CD4-positive, CD25-positive, alpha-beta regulatory T cell (primary cell): Measurements from ENCODE around the gene TMEM87B. TPM values are rescaled to one million over a fixed set of nuclear protein-coding genes. Genes with fewer than 3 reads are reported as not detected.

ENCODE experiments used
- ATAC-seq, 2 donors: fragments of 150-1000 bp; cut with Tn5 transposase; one replicate each; pipeline ENCODE4 v1.10.0; 2021; ENCODE audit warnings: low read depth in 2 of 2, moderate number of reproducible peaks in 2 of 2, moderate library complexity in 1 of 2
- DNase-seq, 3 donors: peaks; one replicate each; pipeline versions ENCODE4 v3.0.0 to v3.0.0-alpha.2; 2012 to 2022; ENCODE audit warnings: mixed read lengths in 1 of 3
- H3K27ac ChIP-seq: one replicate; pipeline ENCODE4 v1.7.0; 2013; ENCODE audit warnings: mild to moderate bottlenecking, low read length; ENCODE audit not compliant: insufficient read depth, poor library complexity, severe bottlenecking
- H3K27me3 ChIP-seq: one replicate; pipeline ENCODE4 v1.7.0; 2013; ENCODE audit warnings: low read length; ENCODE audit not compliant: control insufficient read depth, insufficient read depth
- H3K36me3 ChIP-seq: one replicate; pipeline ENCODE4 v1.7.0; 2013; ENCODE audit warnings: mild to moderate bottlenecking, low read length, moderate library complexity; ENCODE audit not compliant: control insufficient read depth, insufficient read depth
- H3K4me1 ChIP-seq: 2 replicates; pipeline ENCODE4 v1.7.0; 2013; ENCODE audit warnings: mild to moderate bottlenecking, low read length; ENCODE audit not compliant: insufficient read depth, control insufficient read depth, poor library complexity, severe bottlenecking
- H3K4me3 ChIP-seq: one replicate; pipeline ENCODE4 v1.7.0; 2013; ENCODE audit warnings: low read depth, mild to moderate bottlenecking, low read length, moderate library complexity
- H3K9me3 ChIP-seq, 2 experiments: 1 replicate in 1 of 2; 2 replicates in 1 of 2; pipeline ENCODE4 v1.7.0; 2013; ENCODE audit warnings: low read length in 2 of 2, mild to moderate bottlenecking in 1 of 2, moderate library complexity in 1 of 2; ENCODE audit not compliant: control insufficient read depth in 2 of 2
- H3K27ac Mint-ChIP-seq, 3 donors: one replicate each; pipeline ENCODE4 v1.8.0; 2020 to 2022; ENCODE audit warnings: mild to moderate bottlenecking in 3 of 3, mixed read lengths in 3 of 3, moderate library complexity in 2 of 3
- H3K27me3 Mint-ChIP-seq: one replicate; pipeline ENCODE4 v1.8.0; 2022; ENCODE audit warnings: mild to moderate bottlenecking, mixed read lengths
- H3K36me3 Mint-ChIP-seq: one replicate; pipeline ENCODE4 v1.8.0; 2020; ENCODE audit warnings: mixed read lengths
- H3K4me1 Mint-ChIP-seq, 4 donors: one replicate each; pipeline ENCODE4 v1.8.0; 2020 to 2022; ENCODE audit warnings: mixed read lengths in 4 of 4, mild to moderate bottlenecking in 1 of 4
- H3K4me3 Mint-ChIP-seq, 4 donors: one replicate each; pipeline ENCODE4 v1.8.0; 2020 to 2022; ENCODE audit warnings: mild to moderate bottlenecking in 4 of 4, mixed read lengths in 4 of 4, moderate library complexity in 3 of 4
- H3K9me3 Mint-ChIP-seq, 7 donors: one replicate each; pipeline ENCODE4 v1.8.0; 2020 to 2022; ENCODE audit warnings: mixed read lengths in 7 of 7, mild to moderate bottlenecking in 3 of 7, moderate library complexity in 2 of 7
- polyA plus RNA-seq, 4 donors: library from polyadenylated mRNA; unstranded; fragments of 300-500 nt; fragmentation: Illumina TruSeq; gene quantifications; one replicate each; pipeline ENCODE4 v1.2.3, GENCODE V29; 2021
- total RNA-seq: library from RNA; stranded (reverse); gene quantifications from one replicate; pipeline ENCODE4 v1.2.3, GENCODE V29; 2022

TMEM87B gene
- total and polyA plus RNA-seq, 5 donors from 2014 or later: 9.1 to 24.6 (median 12.2) TPM

- Histone ChIP-seq H3K27me3 (no peaks in the 10 kb centered on the region), H3K4me1 (peaks cover 13% of the 10 kb centered on the region), H3K36me3 (no peaks in the 10 kb centered on the region), H3K4me3 (no peak overlapping the region), H3K9me3 (no peaks in the 10 kb centered on the region), H3K27ac (no peak overlapping the region)
- DNase-seq (no peak), ATAC-seq (no peak)
- no peaks in the 10 kb centered on the region for H3K9me3 Mint-ChIP-seq
- H3K27me3 Mint-ChIP-seq: peaks cover 33% of the 10 kb centered on the region
- peaks cover 0 to 18% (median 13%) of the 10 kb centered on the region in 4 donors for H3K4me1 Mint-ChIP-seq
- H3K4me3 Mint-ChIP-seq: peak overlapping the region in 2 of 4 donors; percentile 67 to 75
- no peak overlapping the region for H3K27ac Mint-ChIP-seq
- peaks cover 3% of the 10 kb centered on the region for H3K36me3 Mint-ChIP-seq
Observed at GRCh38 chr2:112140899-112141625, 86.0 kb downstream of the TMEM87B start.

- Histone ChIP-seq H3K36me3 (no peaks in the 10 kb centered on the region), H3K4me1 (peaks cover 13% of the 10 kb centered on the region), H3K4me3 (no peak overlapping the region), H3K9me3 (no peaks in the 10 kb centered on the region), H3K27ac (no peak overlapping the region), H3K27me3 (no peaks in the 10 kb centered on the region)
- Mint-ChIP-seq H3K27me3 (peaks cover 28% of the 10 kb centered on the region), H3K9me3 (no peaks in the 10 kb centered on the region), H3K36me3 (peaks cover 3% of the 10 kb centered on the region), H3K4me3 (peak overlapping the region in 1 of 4 donors; percentile 75), H3K27ac (no peak overlapping the region), H3K4me1 (peaks cover 0 to 15% (median 12%) of the 10 kb centered on the region in 4 donors)
- no peak for DNase-seq
- no peak for ATAC-seq
Observed at GRCh38 chr2:112141626-112142007, 86.5 kb downstream of the TMEM87B start.

GRCh38 chr2:112142525-112143078 is 87.5 kb downstream of the TMEM87B start:
- H3K27ac ChIP-seq: no peak overlapping the region
- H3K36me3 ChIP-seq: no peaks in the 10 kb centered on the region
- H3K4me3 Mint-ChIP-seq: peak overlapping the region in 1 of 4 donors; percentile 5
- no peaks in the 10 kb centered on the region for H3K9me3 Mint-ChIP-seq
- peaks cover under 1% of the 10 kb centered on the region for H3K36me3 Mint-ChIP-seq
- no peaks in the 10 kb centered on the region for H3K27me3 ChIP-seq
- H3K4me1 ChIP-seq: peaks cover 10% of the 10 kb centered on the region
- ATAC-seq: no peak
- H3K4me3 ChIP-seq: no peak overlapping the region
- H3K27me3 Mint-ChIP-seq: peaks cover 18% of the 10 kb centered on the region
- DNase-seq: no peak
- H3K9me3 ChIP-seq: no peaks in the 10 kb centered on the region
- peaks cover 0 to 11% (median 8%) of the 10 kb centered on the region in 4 donors for H3K4me1 Mint-ChIP-seq
- H3K27ac Mint-ChIP-seq: no peak overlapping the region

- Mint-ChIP-seq H3K36me3 (no peaks in the 10 kb centered on the region), H3K4me1 (peaks cover 0 to 8% (median 5%) of the 10 kb centered on the region in 4 donors), H3K27me3 (peaks cover 14% of the 10 kb centered on the region), H3K4me3 (peak overlapping the region in 1 of 4 donors; percentile 5), H3K9me3 (no peaks in the 10 kb centered on the region), H3K27ac (peak overlapping the region in 1 of 3 donors; percentile 11)
- H3K4me3 ChIP-seq: no peak overlapping the region
- DNase-seq (no peak), ATAC-seq (no peak)
- H3K27me3 ChIP-seq: no peaks in the 10 kb centered on the region
- H3K27ac ChIP-seq: no peak overlapping the region
- H3K4me1 ChIP-seq: peaks cover 5% of the 10 kb centered on the region
- H3K9me3 ChIP-seq: no peaks in the 10 kb centered on the region
- H3K36me3 ChIP-seq: no peaks in the 10 kb centered on the region
Observed at GRCh38 chr2:112143150-112143549, 88.1 kb downstream of the TMEM87B start.

- H3K4me3 Mint-ChIP-seq: no peak overlapping the region
Observed at GRCh38 chr2:112144966-112145365, 89.9 kb downstream of the TMEM87B start.

GRCh38 chr2:112147382-112148168 is 92.5 kb downstream of the TMEM87B start:
- no peaks in the 10 kb centered on the region for H3K9me3 Mint-ChIP-seq
- H3K27ac Mint-ChIP-seq: no peak overlapping the region
- Histone ChIP-seq H3K4me1 (no peaks in the 10 kb centered on the region), H3K4me3 (no peak overlapping the region), H3K36me3 (no peaks in the 10 kb centered on the region), H3K27ac (no peak overlapping the region), H3K27me3 (no peaks in the 10 kb centered on the region), H3K9me3 (no peaks in the 10 kb centered on the region)
- ATAC-seq (no peak), DNase-seq (no peak)
- H3K4me1 Mint-ChIP-seq: peaks cover 0 to 4% (median 0%) of the 10 kb centered on the region in 4 donors
- no peaks in the 10 kb centered on the region for H3K36me3 Mint-ChIP-seq
- H3K27me3 Mint-ChIP-seq: peaks cover 8% of the 10 kb centered on the region
- H3K4me3 Mint-ChIP-seq: no peak overlapping the region

More at GRCh38 chr2:112144966-112145365, 89.9 kb downstream of the TMEM87B start:
- no peak for ATAC-seq
- Histone ChIP-seq H3K27me3 (no peaks in the 10 kb centered on the region), H3K36me3 (no peaks in the 10 kb centered on the region), H3K4me3 (no peak overlapping the region), H3K4me1 (no peaks in the 10 kb centered on the region), H3K27ac (no peak overlapping the region), H3K9me3 (no peaks in the 10 kb centered on the region)
- Mint-ChIP-seq H3K27ac (no peak overlapping the region), H3K36me3 (no peaks in the 10 kb centered on the region), H3K27me3 (peaks cover 14% of the 10 kb centered on the region), H3K9me3 (no peaks in the 10 kb centered on the region), H3K4me1 (peaks cover 0 to 8% (median 5%) of the 10 kb centered on the region in 4 donors)
- no peak for DNase-seq

- no peak overlapping the region for H3K27ac ChIP-seq
- DNase-seq (no peak), ATAC-seq (no peak)
- H3K9me3 ChIP-seq: no peaks in the 10 kb centered on the region
- no peaks in the 10 kb centered on the region for H3K36me3 ChIP-seq
- no peaks in the 10 kb centered on the region for H3K4me1 ChIP-seq
- Mint-ChIP-seq H3K4me1 (peaks cover 0 to 4% (median 0%) of the 10 kb centered on the region in 4 donors), H3K36me3 (no peaks in the 10 kb centered on the region), H3K4me3 (no peak overlapping the region), H3K27me3 (peaks cover 8% of the 10 kb centered on the region), H3K9me3 (no peaks in the 10 kb centered on the region), H3K27ac (no peak overlapping the region)
- no peak overlapping the region for H3K4me3 ChIP-seq
- no peaks in the 10 kb centered on the region for H3K27me3 ChIP-seq
Observed at GRCh38 chr2:112148477-112148876, 93.4 kb downstream of the TMEM87B start.
